Ectodermal cell (in vitro differentiated cells): Measurements from ENCODE around the gene SLC30A4. TPM values are rescaled to one million over a fixed set of nuclear protein-coding genes. Genes with fewer than 3 reads are reported as not detected.

Experiments used
- H3K27ac ChIP-seq: 2 replicates; pipeline ENCODE4 v1.7.0; 2013; ENCODE audit warnings: mild to moderate bottlenecking, low read depth, low read length; ENCODE audit not compliant: insufficient read depth, poor library complexity, severe bottlenecking
- H3K27me3 ChIP-seq: 2 replicates; pipeline ENCODE4 v1.7.0; 2013; ENCODE audit warnings: mild to moderate bottlenecking, low read length; ENCODE audit not compliant: insufficient read depth, control insufficient read depth, poor library complexity, severe bottlenecking
- H3K36me3 ChIP-seq: one replicate; pipeline ENCODE4 v1.7.0; 2013; ENCODE audit warnings: low read length; ENCODE audit not compliant: control insufficient read depth, insufficient read depth
- H3K4me1 ChIP-seq: one replicate; pipeline ENCODE4 v1.7.0; 2013; ENCODE audit warnings: low read length; ENCODE audit not compliant: control insufficient read depth, insufficient read depth
- H3K4me3 ChIP-seq: 2 replicates; pipeline ENCODE4 v1.7.0; 2013; ENCODE audit warnings: low read depth, low read length, control low read depth; ENCODE audit not compliant: insufficient read depth
- H3K9me3 ChIP-seq: 2 replicates; pipeline ENCODE4 v1.7.0; 2013; ENCODE audit warnings: mild to moderate bottlenecking, low read length, moderate library complexity; ENCODE audit not compliant: control insufficient read depth
- WGBS, 2 experiments: methylation state at CpG; one replicate each; pipeline ENCODE4 v1.1.7; 2013; ENCODE audit warnings: missing lambda C conversion rate in 2 of 2; 5-methylcytosine and 5-hydroxymethylcytosine counted together
- polyA plus RNA-seq, 4 experiments: library from polyadenylated mRNA; stranded (reverse); fragments of 50-300 nt; gene quantifications; one replicate each; pipeline ENCODE4 v1.2.3, GENCODE V29; 2013

SLC30A4 gene
- polyA plus RNA-seq (2013, experiment 1 of 4), result 0.43 TPM
- 0.69 TPM for polyA plus RNA-seq (2013, experiment 2 of 4)
- 0.64 TPM for polyA plus RNA-seq (2013, experiment 3 of 4)
- polyA plus RNA-seq (2013, experiment 4 of 4), result 0.65 TPM

- H3K4me1 ChIP-seq, result no peaks in the 10 kb centered on the region
- H3K4me3 ChIP-seq, result peak within 1 kb of the TSS; percentile 49
- no peak within 1 kb of the TSS for H3K27ac ChIP-seq
- WGBS, 2 experiments, result 0 to 1% methylated on average over 106 of the region's 106 CpGs
- H3K9me3 ChIP-seq, result no peaks in the 10 kb centered on the region
- no peaks in the 10 kb centered on the region for H3K36me3 ChIP-seq
- peaks cover 68% of the 10 kb centered on the region for H3K27me3 ChIP-seq
These were observed at the start of gene SLC30A4 for GRCh38 chr15:45522328-45523165. TSS of gene SLC30A4 (minus strand) at chr15:45522755. CDS start at chr15:45522354, 401 bp downstream.

GRCh38 chr15:45555934-45556608 lies 33.5 kb upstream of the SLC30A4 start:
- H3K27me3 ChIP-seq, result no peaks in the 10 kb centered on the region
- H3K4me3 ChIP-seq, result no peak overlapping the region
- no peaks in the 10 kb centered on the region for H3K36me3 ChIP-seq
- no peak overlapping the region for H3K27ac ChIP-seq
- no peaks in the 10 kb centered on the region for H3K4me1 ChIP-seq
- no peaks in the 10 kb centered on the region for H3K9me3 ChIP-seq
- WGBS, 2 experiments, result 64 to 67% methylated on average over 3 of the region's 3 CpGs

GRCh38 chr15:45551676-45552075 lies 29.1 kb upstream of the SLC30A4 start:
- Histone ChIP-seq H3K36me3 (no peaks in the 10 kb centered on the region), H3K4me3 (no peak overlapping the region), H3K9me3 (no peaks in the 10 kb centered on the region), H3K27me3 (no peaks in the 10 kb centered on the region), H3K4me1 (no peaks in the 10 kb centered on the region), H3K27ac (no peak overlapping the region)
- WGBS, 2 experiments, result 89 to 95% methylated on average over 3 of the region's 3 CpGs

GRCh38 chr15:45550436-45550835 lies 27.9 kb upstream of the SLC30A4 start:
- H3K27me3 ChIP-seq, result no peaks in the 10 kb centered on the region
- no peaks in the 10 kb centered on the region for H3K36me3 ChIP-seq
- WGBS, 2 experiments, result 88 to 94% methylated on average over 2 to 3 of the region's 3 CpGs
- no peaks in the 10 kb centered on the region for H3K9me3 ChIP-seq
- H3K4me3 ChIP-seq, result no peak overlapping the region
- no peaks in the 10 kb centered on the region for H3K4me1 ChIP-seq
- no peak overlapping the region for H3K27ac ChIP-seq

- Histone ChIP-seq H3K9me3 (no peaks in the 10 kb centered on the region), H3K4me3 (no peak overlapping the region)
These were observed 27.1 kb upstream of the SLC30A4 start for GRCh38 chr15:45549541-45550220.

GRCh38 chr15:45548753-45549520 lies 26.4 kb upstream of the SLC30A4 start:
- no peak overlapping the region for H3K4me3 ChIP-seq
- no peak overlapping the region for H3K27ac ChIP-seq
- no peaks in the 10 kb centered on the region for H3K27me3 ChIP-seq
- H3K36me3 ChIP-seq, result no peaks in the 10 kb centered on the region
- H3K9me3 ChIP-seq, result no peaks in the 10 kb centered on the region
- 91% methylated on average over 17 of the region's 17 CpGs for WGBS, 2 experiments
- H3K4me1 ChIP-seq, result no peaks in the 10 kb centered on the region

More at GRCh38 chr15:45549541-45550220, 27.1 kb upstream of the SLC30A4 start:
- Histone ChIP-seq H3K4me1 (no peaks in the 10 kb centered on the region), H3K27ac (no peak overlapping the region), H3K36me3 (no peaks in the 10 kb centered on the region), H3K27me3 (no peaks in the 10 kb centered on the region)
- WGBS, 2 experiments, result 91 to 93% methylated on average over 8 of the region's 9 CpGs

GRCh38 chr15:45546789-45547188 lies 24.2 kb upstream of the SLC30A4 start:
- no peaks in the 10 kb centered on the region for H3K36me3 ChIP-seq
- no peaks in the 10 kb centered on the region for H3K27me3 ChIP-seq
- H3K9me3 ChIP-seq, result no peaks in the 10 kb centered on the region
- no peaks in the 10 kb centered on the region for H3K4me1 ChIP-seq
- H3K4me3 ChIP-seq, result no peak overlapping the region
- H3K27ac ChIP-seq, result no peak overlapping the region
- WGBS, 2 experiments, result 87 to 94% methylated on average over 7 of the region's 7 CpGs

- Histone ChIP-seq H3K9me3 (no peaks in the 10 kb centered on the region), H3K27ac (no peak overlapping the region)
- 89 to 94% methylated on average over 4 of the region's 4 CpGs for WGBS, 2 experiments
These were observed 21.9 kb upstream of the SLC30A4 start for GRCh38 chr15:45544266-45545023.

GRCh38 chr15:45543051-45543450 lies 20.5 kb upstream of the SLC30A4 start:
- Histone ChIP-seq H3K9me3 (no peaks in the 10 kb centered on the region), H3K27me3 (no peaks in the 10 kb centered on the region), H3K36me3 (no peaks in the 10 kb centered on the region), H3K4me3 (no peak overlapping the region), H3K4me1 (no peaks in the 10 kb centered on the region), H3K27ac (no peak overlapping the region)
- WGBS, 2 experiments, result 90 to 93% methylated on average over 3 of the region's 3 CpGs

More at GRCh38 chr15:45544266-45545023, 21.9 kb upstream of the SLC30A4 start:
- Histone ChIP-seq H3K4me3 (no peak overlapping the region), H3K36me3 (no peaks in the 10 kb centered on the region), H3K4me1 (no peaks in the 10 kb centered on the region), H3K27me3 (no peaks in the 10 kb centered on the region)
